Astrocyte of the spinal cord (primary cell): ENCODE results near the gene CCDC88C.

ENCODE experiments used
- DNase-seq: peaks from one replicate; pipeline ENCODE4 v3.0.0; 2011; ENCODE audit warnings: low read depth, low spot score
- H3K4me3 ChIP-seq: 2 replicates; pipeline ENCODE4 v1.5.1; 2011; ENCODE audit warnings: low read depth, mild to moderate bottlenecking, low read length, moderate library complexity
- CTCF ChIP-seq: IDR thresholded peaks from 2 replicates; pipeline ENCODE4 v1.5.1; 2012; ENCODE audit warnings: low read depth, mild to moderate bottlenecking, low read length, inconsistent platforms
- in situ Hi-C: cut with HindIII; loops from 2 replicates; pipeline ENCODE4 v1.10.0; 2017; ENCODE audit warnings: low sequenced_read_pairs

Gene CCDC88C

GRCh38 chr14:91358654-91359220, 58.9 kb downstream of the CCDC88C start:
- H3K4me3 ChIP-seq: no peak overlapping the region
- no peak for TF ChIP-seq CTCF
- in situ Hi-C loops: no loop called here
- no peak for DNase-seq

- H3K4me3 ChIP-seq: no peak overlapping the region
- no peak for DNase-seq
- no peak for TF ChIP-seq CTCF
- in situ Hi-C loops: no loop called here
Measured at GRCh38 chr14:91358025-91358319, 59.6 kb downstream of the CCDC88C start.

GRCh38 chr14:91357272-91358024, 60.2 kb downstream of the CCDC88C start:
- no peak for TF ChIP-seq CTCF
- in situ Hi-C loops: no loop called here
- no peak for DNase-seq
- no peak overlapping the region for H3K4me3 ChIP-seq

- in situ Hi-C loops: no loop called here
- TF ChIP-seq CTCF: no peak
- no peak for DNase-seq
- H3K4me3 ChIP-seq: no peak overlapping the region
Measured at GRCh38 chr14:91356181-91356763, 61.3 kb downstream of the CCDC88C start.

GRCh38 chr14:91354979-91355685, 62.5 kb downstream of the CCDC88C start:
- DNase-seq: no peak
- H3K4me3 ChIP-seq: no peak overlapping the region
- TF ChIP-seq CTCF: peak; percentile 25
- in situ Hi-C loops: no loop called here

- H3K4me3 ChIP-seq: no peak overlapping the region
- no peak for TF ChIP-seq CTCF
- in situ Hi-C loops: no loop called here
- DNase-seq: peak; percentile 55
Measured at GRCh38 chr14:91354221-91354916, 63.3 kb downstream of the CCDC88C start.
